Cardiac muscle cell (in vitro differentiated cells and primary cell): ENCODE measurements around the gene NLN. TPM values are rescaled to one million over a fixed set of nuclear protein-coding genes. Genes with fewer than 3 reads are reported as not detected.
A peak's percentile ranks its signal among the peaks of the same experiment; 100 is the strongest.

Source experiments
- DNase-seq, 2 donors: peaks; one replicate each; pipeline versions ENCODE4 v3.0.0 to v3.0.0-alpha.2; 2010 to 2017; ENCODE audit warnings: low read depth in 1 of 2, low spot score in 1 of 2
- H3K27ac ChIP-seq: fragments of 200-600 bp; sonication (generic); 2 replicates; pipeline ENCODE4 v1.5.1; 2016
- H3K27me3 ChIP-seq: fragments of 200-600 bp; sonication (generic); 2 replicates; pipeline ENCODE4 v1.6.0; 2016; ENCODE audit warnings: control low read depth
- H3K36me3 ChIP-seq: fragments of 200-600 bp; sonication (generic); 2 replicates; pipeline ENCODE4 v1.5.1; 2016; ENCODE audit warnings: control low read depth
- H3K4me1 ChIP-seq: fragments of 200-600 bp; sonication (generic); 2 replicates; pipeline ENCODE4 v1.8.1; 2017; ENCODE audit warnings: low read depth, mild to moderate bottlenecking, mixed run types
- H3K4me3 ChIP-seq: fragments of 200-600 bp; sonication (generic); 2 replicates; pipeline ENCODE4 v1.5.1; 2016; ENCODE audit warnings: mild to moderate bottlenecking
- H3K9me3 ChIP-seq: fragments of 200-600 bp; sonication (generic); 2 replicates; pipeline ENCODE4 v1.5.1; 2017; ENCODE audit warnings: low read depth, mild to moderate bottlenecking, control low read depth
- CTCF ChIP-seq: IDR thresholded peaks from 2 replicates; pipeline ENCODE4 v1.5.1; 2012; ENCODE audit warnings: low read depth, mild to moderate bottlenecking, low read length
- polyA plus RNA-seq: library from polyadenylated mRNA; unstranded; fragments of >200 nt; fragmentation: Nextera tagmentation; extraction: Ambion mirVana; gene quantifications from 2 replicates; pipeline ENCODE4 v1.2.1, GENCODE V29; 2016
- total RNA-seq: library from RNA; depleted of rRNA; stranded (reverse); fragments of >200 nt; gene quantifications from 2 replicates; pipeline ENCODE4 v1.2.3, GENCODE V29; 2016

NLN gene
- total and polyA plus RNA-seq, 2 experiments from 2014 or later = 14.7 to 19.2 TPM

GRCh38 chr5:65811004-65811403 is 89.0 kb downstream of the NLN start:
- peak in 1 of 2 donors; percentile 67 for DNase-seq
- Histone ChIP-seq H3K36me3 (peaks cover 9% of the 10 kb centered on the region), H3K4me3 (no peak overlapping the region), H3K4me1 (no peaks in the 10 kb centered on the region), H3K27me3 (no peaks in the 10 kb centered on the region), H3K9me3 (no peaks in the 10 kb centered on the region), H3K27ac (no peak overlapping the region)
- no peak for TF ChIP-seq CTCF

- H3K9me3 ChIP-seq = no peaks in the 10 kb centered on the region
- H3K36me3 ChIP-seq = peaks cover 9% of the 10 kb centered on the region
- no peaks in the 10 kb centered on the region for H3K27me3 ChIP-seq
- H3K4me1 ChIP-seq = no peaks in the 10 kb centered on the region
- DNase-seq = no peak
- no peak overlapping the region for H3K4me3 ChIP-seq
- no peak overlapping the region for H3K27ac ChIP-seq
- no peak for TF ChIP-seq CTCF
These were observed 89.9 kb downstream of the NLN start for GRCh38 chr5:65811885-65812284.

DNA sequence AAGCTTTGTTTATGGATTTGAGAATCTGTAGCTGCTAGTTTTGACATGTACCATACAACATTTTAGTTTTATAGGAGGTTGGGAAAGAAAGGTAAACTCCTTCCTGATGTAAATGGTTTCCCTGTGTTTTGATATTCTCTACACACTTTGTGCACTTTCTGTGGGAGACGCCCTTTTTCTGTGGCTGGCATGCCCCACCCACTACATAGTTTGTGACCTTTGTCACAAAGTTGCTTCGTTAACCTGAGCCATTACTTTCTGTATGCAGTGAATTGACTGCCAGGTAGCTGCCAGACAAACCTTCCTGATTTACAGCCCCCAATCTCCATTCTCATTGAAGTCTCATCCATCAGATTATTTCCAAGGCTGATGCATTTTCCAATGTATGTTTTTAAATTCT is 90.6 kb downstream of the NLN start:
- Histone ChIP-seq H3K9me3 (no peaks in the 10 kb centered on the region), H3K27ac (no peak overlapping the region), H3K27me3 (no peaks in the 10 kb centered on the region), H3K4me1 (no peaks in the 10 kb centered on the region), H3K36me3 (peaks cover 9% of the 10 kb centered on the region), H3K4me3 (no peak overlapping the region)
- DNase-seq = no peak
- TF ChIP-seq CTCF = no peak

DNA sequence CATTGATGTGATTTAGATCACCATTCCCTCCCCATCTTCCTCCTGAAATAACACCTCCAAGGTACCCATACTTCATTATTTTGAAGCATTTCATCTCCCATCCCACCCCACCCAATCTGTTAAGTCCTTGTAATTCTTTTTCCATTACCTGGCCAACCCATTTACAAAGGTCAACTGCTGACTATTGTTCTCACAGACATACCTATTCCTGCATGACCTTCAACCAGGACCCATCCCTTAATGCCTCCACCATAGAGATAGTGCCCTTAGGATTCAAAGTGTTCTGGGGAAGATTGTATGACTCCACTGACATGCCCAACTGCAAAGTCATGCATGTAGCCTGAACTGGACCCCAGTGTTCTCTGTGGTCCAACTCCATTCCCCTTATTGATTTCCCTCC is 91.2 kb downstream of the NLN start:
- no peak for DNase-seq
- Histone ChIP-seq H3K36me3 (peaks cover 9% of the 10 kb centered on the region), H3K4me3 (no peak overlapping the region), H3K4me1 (no peaks in the 10 kb centered on the region), H3K27ac (no peak overlapping the region), H3K27me3 (no peaks in the 10 kb centered on the region), H3K9me3 (no peaks in the 10 kb centered on the region)
- TF ChIP-seq CTCF = no peak

- no peak for DNase-seq
- no peaks in the 10 kb centered on the region for H3K4me1 ChIP-seq
- H3K27ac ChIP-seq = no peak overlapping the region
- no peak for TF ChIP-seq CTCF
- H3K36me3 ChIP-seq = peaks cover under 1% of the 10 kb centered on the region
- H3K9me3 ChIP-seq = no peaks in the 10 kb centered on the region
- no peak overlapping the region for H3K4me3 ChIP-seq
- H3K27me3 ChIP-seq = no peaks in the 10 kb centered on the region
These were observed 93.2 kb downstream of the NLN start for GRCh38 chr5:65815161-65815560.

- H3K36me3 ChIP-seq = no peaks in the 10 kb centered on the region
- no peak for TF ChIP-seq CTCF
- no peak for DNase-seq
- no peak overlapping the region for H3K4me3 ChIP-seq
- H3K27ac ChIP-seq = no peak overlapping the region
- H3K27me3 ChIP-seq = no peaks in the 10 kb centered on the region
- H3K9me3 ChIP-seq = no peaks in the 10 kb centered on the region
- H3K4me1 ChIP-seq = no peaks in the 10 kb centered on the region
These were observed 94.7 kb downstream of the NLN start for GRCh38 chr5:65816729-65817128.
